GM12865 (cell line): ENCODE measurements around the gene SPATA31D1.

Experiments
- DNase-seq: peaks from one replicate; pipeline ENCODE4 v3.0.0; 2010; ENCODE audit warnings: low read depth
- H3K4me3 ChIP-seq: 2 replicates; pipeline ENCODE4 v1.5.1; 2011; ENCODE audit warnings: mild to moderate bottlenecking, low read depth, low read length, control low read depth
- TF ChIP-seq, protein P1 (sequence below): IDR thresholded peaks from 2 replicates; pipeline ENCODE4 v1.5.1; 2011; ENCODE audit warnings: low read length, control low read depth, low read depth, inconsistent platforms; ENCODE audit not compliant: insufficient read depth; ENCODE audit errors: missing control alignments

SPATA31D1 gene

DNA sequence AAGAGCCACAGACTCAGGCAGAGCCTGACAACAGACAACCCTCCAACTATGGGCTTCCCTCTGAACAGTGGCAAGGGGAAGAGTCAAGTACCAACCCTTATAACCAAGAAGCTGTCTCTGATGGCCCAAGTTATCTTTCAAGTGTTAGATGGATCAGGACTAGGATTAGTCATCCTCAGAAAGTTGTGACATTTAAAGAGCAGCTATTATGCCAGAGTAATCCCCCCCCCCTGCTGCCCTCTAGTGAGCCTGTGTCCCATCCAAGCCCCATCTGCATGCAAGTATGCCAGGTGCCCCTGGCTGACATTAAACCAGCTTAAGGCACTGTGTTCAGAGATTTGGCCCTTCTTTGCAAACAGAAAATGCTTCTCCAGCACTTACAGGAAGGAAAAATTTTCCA lies 16.8 kb upstream of the SPATA31D1 start:
- no peak for DNase-seq
- TF ChIP-seq, protein P1, sequence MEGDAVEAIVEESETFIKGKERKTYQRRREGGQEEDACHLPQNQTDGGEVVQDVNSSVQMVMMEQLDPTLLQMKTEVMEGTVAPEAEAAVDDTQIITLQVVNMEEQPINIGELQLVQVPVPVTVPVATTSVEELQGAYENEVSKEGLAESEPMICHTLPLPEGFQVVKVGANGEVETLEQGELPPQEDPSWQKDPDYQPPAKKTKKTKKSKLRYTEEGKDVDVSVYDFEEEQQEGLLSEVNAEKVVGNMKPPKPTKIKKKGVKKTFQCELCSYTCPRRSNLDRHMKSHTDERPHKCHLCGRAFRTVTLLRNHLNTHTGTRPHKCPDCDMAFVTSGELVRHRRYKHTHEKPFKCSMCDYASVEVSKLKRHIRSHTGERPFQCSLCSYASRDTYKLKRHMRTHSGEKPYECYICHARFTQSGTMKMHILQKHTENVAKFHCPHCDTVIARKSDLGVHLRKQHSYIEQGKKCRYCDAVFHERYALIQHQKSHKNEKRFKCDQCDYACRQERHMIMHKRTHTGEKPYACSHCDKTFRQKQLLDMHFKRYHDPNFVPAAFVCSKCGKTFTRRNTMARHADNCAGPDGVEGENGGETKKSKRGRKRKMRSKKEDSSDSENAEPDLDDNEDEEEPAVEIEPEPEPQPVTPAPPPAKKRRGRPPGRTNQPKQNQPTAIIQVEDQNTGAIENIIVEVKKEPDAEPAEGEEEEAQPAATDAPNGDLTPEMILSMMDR = no peak
- no peak overlapping the region for H3K4me3 ChIP-seq

- no peak for DNase-seq
- no peak overlapping the region for H3K4me3 ChIP-seq
- TF ChIP-seq, protein P1 = no peak
These were observed 13.8 kb upstream of the SPATA31D1 start for GRCh38 chr9:81974764-81975163.

- no peak for DNase-seq
- no peak overlapping the region for H3K4me3 ChIP-seq
- TF ChIP-seq, protein P1 = no peak
These were observed 12.2 kb upstream of the SPATA31D1 start for GRCh38 chr9:81976351-81976750.

DNA sequence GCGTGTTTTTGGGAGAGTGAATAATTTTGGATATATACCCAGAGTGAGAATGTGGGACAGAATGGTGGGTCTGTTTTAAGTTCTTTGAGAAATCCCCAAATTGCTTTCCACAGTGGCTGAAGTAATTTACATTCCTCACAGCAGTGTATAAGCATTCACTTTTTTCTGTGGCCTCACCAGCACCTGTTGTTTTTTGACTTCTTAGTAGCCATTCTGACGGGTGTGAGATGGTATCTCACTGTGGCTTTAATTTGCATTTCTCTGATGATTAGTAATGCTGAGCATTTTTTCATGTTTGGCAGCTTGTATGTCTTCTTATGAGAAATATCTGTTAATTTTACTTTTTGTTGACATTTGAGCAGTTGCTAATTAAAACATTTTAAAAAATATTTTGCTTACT lies 9.4 kb upstream of the SPATA31D1 start:
- TF ChIP-seq, protein P1 = no peak

DNA sequence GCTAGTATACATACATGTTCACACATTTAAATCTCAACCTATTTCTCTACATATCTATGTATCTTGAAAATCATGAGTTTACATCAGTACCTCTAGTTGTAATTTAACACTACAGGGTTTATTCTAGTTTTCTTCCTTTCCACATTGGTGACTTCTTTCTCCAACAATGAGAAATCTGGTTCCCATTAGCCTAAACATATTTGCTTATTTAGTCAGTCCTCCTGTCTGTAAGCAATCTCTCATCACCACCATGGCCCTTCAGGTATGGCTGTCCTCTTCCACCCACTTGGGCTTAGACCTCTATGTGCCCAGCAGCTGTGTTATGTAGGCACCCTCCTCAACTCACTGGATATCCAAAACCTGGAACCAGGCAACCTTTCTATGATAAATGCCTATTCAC lies 8.0 kb upstream of the SPATA31D1 start:
- DNase-seq = no peak
- TF ChIP-seq, protein P1 = no peak
- H3K4me3 ChIP-seq = no peak overlapping the region

More for the DNA sequence above, 9.4 kb upstream of the SPATA31D1 start:
- DNase-seq = peak; percentile 50
- H3K4me3 ChIP-seq = no peak overlapping the region

DNA sequence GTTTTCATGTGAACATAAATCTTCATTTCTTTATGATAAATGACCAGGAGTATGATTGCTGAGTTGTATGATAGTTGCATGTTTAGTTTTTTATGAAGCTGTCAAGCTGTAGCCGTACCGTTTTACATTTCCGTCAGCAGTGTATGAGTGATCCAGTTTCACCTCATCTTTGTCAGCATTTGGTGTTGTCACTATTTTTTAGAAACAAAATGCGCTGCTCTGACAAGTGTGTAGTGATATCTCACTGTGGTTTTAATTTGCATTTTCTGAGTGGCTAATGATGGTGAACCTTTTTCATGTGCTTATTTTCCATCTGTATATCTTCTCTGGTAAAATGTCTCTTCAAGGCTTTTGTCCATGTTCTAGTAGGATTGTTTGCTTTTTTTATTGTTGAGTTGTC lies 6.7 kb upstream of the SPATA31D1 start:
- H3K4me3 ChIP-seq = no peak overlapping the region
- peak; percentile 22 for DNase-seq
- TF ChIP-seq, protein P1 = no peak

DNA sequence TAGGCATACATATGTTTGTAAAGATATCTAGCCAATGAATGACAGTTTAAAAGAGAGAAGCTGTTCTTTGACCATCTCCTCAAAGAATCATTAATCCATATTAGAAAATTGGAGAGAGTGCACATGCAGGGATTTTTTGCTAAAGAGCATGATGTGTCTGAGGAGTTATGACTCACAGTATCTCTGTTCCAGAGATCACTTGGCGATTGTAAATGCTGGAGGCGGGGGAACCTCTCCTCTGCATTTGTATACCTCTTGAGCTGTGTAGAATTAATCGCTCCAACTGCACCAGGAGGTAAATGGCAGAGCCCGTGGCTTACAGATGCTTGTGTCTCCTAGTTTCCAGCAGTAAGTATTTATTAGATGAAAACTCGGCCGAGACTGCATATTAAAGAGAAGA lies 3.6 kb upstream of the SPATA31D1 start:
- no peak for DNase-seq
- TF ChIP-seq, protein P1 = no peak
- no peak overlapping the region for H3K4me3 ChIP-seq
